ENCODE measurements around the gene CTNNA1.

CTNNA1 gene

DNA sequence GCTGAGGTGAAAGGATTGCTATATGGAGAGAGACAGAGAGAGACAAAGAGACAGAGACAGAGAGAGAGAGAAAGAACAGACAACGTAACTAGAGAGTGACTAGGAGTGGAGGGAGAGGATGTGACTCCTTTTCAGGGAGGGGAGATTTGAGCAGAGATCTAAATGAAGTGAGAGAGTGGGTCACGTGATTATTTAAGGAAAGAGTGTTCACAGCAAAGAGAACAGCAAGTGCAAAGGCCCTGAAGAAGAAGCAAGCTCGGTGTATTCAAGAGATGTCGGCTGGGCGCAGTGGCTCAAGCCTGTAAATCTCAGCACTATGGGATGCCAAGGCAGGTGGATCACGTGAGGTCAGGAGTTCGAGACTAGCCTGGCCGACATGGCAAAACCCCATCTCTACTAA is 40.9 kb upstream of the CTNNA1 start:
- H3K9ac ChIP-seq (ENCODE audit: low read length), result no peak overlapping the region
- H3K36me3 ChIP-seq (ENCODE audit: low read length), result no peaks in the 10 kb centered on the region
- H3K27ac ChIP-seq (ENCODE audit: low read depth, low read length), result no peak overlapping the region
- H3K4me2 ChIP-seq (ENCODE audit: low read depth, low read length, poor library complexity, severe bottlenecking), result no peak overlapping the region
- no peak overlapping the region for H2AFZ ChIP-seq (ENCODE audit: low read depth, low read length, severe bottlenecking)
- no peak overlapping the region for H3K4me3 ChIP-seq (ENCODE audit: insufficient read depth, low read length, poor library complexity, severe bottlenecking)
- TF ChIP-seq, protein P1, sequence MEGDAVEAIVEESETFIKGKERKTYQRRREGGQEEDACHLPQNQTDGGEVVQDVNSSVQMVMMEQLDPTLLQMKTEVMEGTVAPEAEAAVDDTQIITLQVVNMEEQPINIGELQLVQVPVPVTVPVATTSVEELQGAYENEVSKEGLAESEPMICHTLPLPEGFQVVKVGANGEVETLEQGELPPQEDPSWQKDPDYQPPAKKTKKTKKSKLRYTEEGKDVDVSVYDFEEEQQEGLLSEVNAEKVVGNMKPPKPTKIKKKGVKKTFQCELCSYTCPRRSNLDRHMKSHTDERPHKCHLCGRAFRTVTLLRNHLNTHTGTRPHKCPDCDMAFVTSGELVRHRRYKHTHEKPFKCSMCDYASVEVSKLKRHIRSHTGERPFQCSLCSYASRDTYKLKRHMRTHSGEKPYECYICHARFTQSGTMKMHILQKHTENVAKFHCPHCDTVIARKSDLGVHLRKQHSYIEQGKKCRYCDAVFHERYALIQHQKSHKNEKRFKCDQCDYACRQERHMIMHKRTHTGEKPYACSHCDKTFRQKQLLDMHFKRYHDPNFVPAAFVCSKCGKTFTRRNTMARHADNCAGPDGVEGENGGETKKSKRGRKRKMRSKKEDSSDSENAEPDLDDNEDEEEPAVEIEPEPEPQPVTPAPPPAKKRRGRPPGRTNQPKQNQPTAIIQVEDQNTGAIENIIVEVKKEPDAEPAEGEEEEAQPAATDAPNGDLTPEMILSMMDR (IDR thresholded peaks at IDR 0.05; ENCODE audit: insufficient read depth, low read length, poor library complexity, severe bottlenecking), result no peak
- TF ChIP-seq EZH2phosphoT487 (conservative IDR thresholded peaks at IDR 0.05; ENCODE audit: low read length), result no peak
- no peaks in the 10 kb centered on the region for H3K27me3 ChIP-seq (ENCODE audit: low read length)
- H3K79me2 ChIP-seq (ENCODE audit: insufficient read depth, low read length), result no peaks in the 10 kb centered on the region
- no peaks in the 10 kb centered on the region for H4K20me1 ChIP-seq (ENCODE audit: low read depth, low read length)
- no peaks in the 10 kb centered on the region for H3F3A ChIP-seq (ENCODE audit: insufficient read depth)
- H3K9me2 ChIP-seq (replicated peaks; ENCODE audit: insufficient read depth, low read length), result no peaks in the 10 kb centered on the region
- no peaks in the 10 kb centered on the region for H3K9me3 ChIP-seq (ENCODE audit: insufficient read depth, low read length)

DNA sequence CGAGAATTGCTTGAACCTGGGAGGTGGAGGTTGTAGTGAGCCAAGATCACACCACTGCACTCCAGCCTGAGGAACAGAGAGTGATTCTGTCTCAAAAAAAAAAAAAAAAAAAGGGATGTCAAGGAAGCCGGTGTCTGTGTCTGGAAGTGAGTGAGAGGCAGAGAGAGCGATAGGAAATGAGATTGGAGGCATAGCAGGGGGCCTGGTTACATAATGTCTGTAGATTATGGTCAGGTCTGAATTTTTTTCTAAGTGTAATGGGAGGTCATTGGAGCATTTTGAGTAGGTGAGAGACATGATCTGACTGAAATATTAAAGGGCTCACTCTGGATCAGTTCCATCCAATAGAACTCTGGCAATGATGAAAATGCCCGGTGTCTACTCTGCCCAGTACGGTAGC is 40.4 kb upstream of the CTNNA1 start:
- no peaks in the 10 kb centered on the region for H3F3A ChIP-seq (ENCODE audit: insufficient read depth)
- H3K27me3 ChIP-seq (ENCODE audit: low read length), result no peaks in the 10 kb centered on the region
- H4K20me1 ChIP-seq (ENCODE audit: low read depth, low read length), result no peaks in the 10 kb centered on the region
- H3K36me3 ChIP-seq (ENCODE audit: low read length), result no peaks in the 10 kb centered on the region
- H3K79me2 ChIP-seq (ENCODE audit: insufficient read depth, low read length), result no peaks in the 10 kb centered on the region
- H3K9me2 ChIP-seq (replicated peaks; ENCODE audit: insufficient read depth, low read length), result no peaks in the 10 kb centered on the region
- H3K9me3 ChIP-seq (ENCODE audit: insufficient read depth, low read length), result no peaks in the 10 kb centered on the region
- H3K4me2 ChIP-seq (ENCODE audit: low read depth, low read length, poor library complexity, severe bottlenecking), result no peak overlapping the region
- no peak overlapping the region for H2AFZ ChIP-seq (ENCODE audit: low read depth, low read length, severe bottlenecking)
- TF ChIP-seq EZH2phosphoT487 (conservative IDR thresholded peaks at IDR 0.05; ENCODE audit: low read length), result no peak
- TF ChIP-seq, protein P1 (IDR thresholded peaks at IDR 0.05; ENCODE audit: insufficient read depth, low read length, poor library complexity, severe bottlenecking), result no peak
- no peak overlapping the region for H3K9ac ChIP-seq (ENCODE audit: low read length)
- H3K27ac ChIP-seq (ENCODE audit: low read depth, low read length), result no peak overlapping the region
- no peak overlapping the region for H3K4me3 ChIP-seq (ENCODE audit: insufficient read depth, low read length, poor library complexity, severe bottlenecking)

DNA sequence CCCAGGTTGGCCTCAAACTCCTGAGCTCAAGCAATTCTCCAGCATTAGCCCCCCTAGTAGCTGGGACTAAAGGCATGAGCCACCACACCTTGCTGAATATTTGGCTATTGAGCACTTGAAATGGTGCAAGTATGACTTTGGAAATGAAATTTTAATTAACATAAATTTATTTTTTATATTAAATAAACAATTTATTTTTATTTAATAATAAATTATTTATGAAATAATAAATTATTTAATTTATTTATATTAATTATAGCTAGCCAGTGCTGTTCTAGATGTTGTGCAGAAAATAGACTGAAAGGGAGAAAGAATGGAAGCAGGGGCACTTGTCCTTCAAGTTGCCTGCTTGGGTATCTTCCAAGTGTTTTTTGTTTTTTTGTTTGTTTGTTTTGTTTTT is 40.0 kb upstream of the CTNNA1 start:
- Histone ChIP-seq H2AFZ (ENCODE audit: low read depth, low read length, severe bottlenecking) (no peak overlapping the region), H3K9me3 (ENCODE audit: insufficient read depth, low read length) (no peaks in the 10 kb centered on the region), H3K27ac (ENCODE audit: low read depth, low read length) (no peak overlapping the region), H3K4me3 (ENCODE audit: insufficient read depth, low read length, poor library complexity, severe bottlenecking) (no peak overlapping the region), H3K79me2 (ENCODE audit: insufficient read depth, low read length) (no peaks in the 10 kb centered on the region), H3F3A (ENCODE audit: insufficient read depth) (no peaks in the 10 kb centered on the region), H3K9ac (ENCODE audit: low read length) (no peak overlapping the region), H3K4me2 (ENCODE audit: low read depth, low read length, poor library complexity, severe bottlenecking) (no peak overlapping the region), H3K36me3 (ENCODE audit: low read length) (no peaks in the 10 kb centered on the region), H3K9me2 (replicated peaks; ENCODE audit: insufficient read depth, low read length) (no peaks in the 10 kb centered on the region), H4K20me1 (ENCODE audit: low read depth, low read length) (no peaks in the 10 kb centered on the region), H3K27me3 (ENCODE audit: low read length) (no peaks in the 10 kb centered on the region)
- TF ChIP-seq, protein P1 (IDR thresholded peaks at IDR 0.05; ENCODE audit: insufficient read depth, low read length, poor library complexity, severe bottlenecking), result no peak
- no peak for TF ChIP-seq EZH2phosphoT487 (conservative IDR thresholded peaks at IDR 0.05; ENCODE audit: low read length)

Data from SU-DHL-6 (cell line).